Lower leg skin (tissue), 3 donors: ENCODE data around the gene GNAT3.

Source experiments
- CTCF ChIP-seq, 3 donors: fragments of 450-650 bp; IDR thresholded peaks; one replicate each; pipeline ENCODE4 v1.5.1; 2016; ENCODE audit warnings: antibody characterized with exemption in 3 of 3, mild to moderate bottlenecking in 3 of 3, moderate library complexity in 2 of 3
- POLR2A ChIP-seq, 2 donors: fragments of 450-650 bp; IDR thresholded peaks; one replicate each; pipeline ENCODE4 v1.6.1; 2016 to 2017; ENCODE audit warnings: antibody characterized with exemption in 2 of 2, mild to moderate bottlenecking in 1 of 2, moderate library complexity in 1 of 2

DNA sequence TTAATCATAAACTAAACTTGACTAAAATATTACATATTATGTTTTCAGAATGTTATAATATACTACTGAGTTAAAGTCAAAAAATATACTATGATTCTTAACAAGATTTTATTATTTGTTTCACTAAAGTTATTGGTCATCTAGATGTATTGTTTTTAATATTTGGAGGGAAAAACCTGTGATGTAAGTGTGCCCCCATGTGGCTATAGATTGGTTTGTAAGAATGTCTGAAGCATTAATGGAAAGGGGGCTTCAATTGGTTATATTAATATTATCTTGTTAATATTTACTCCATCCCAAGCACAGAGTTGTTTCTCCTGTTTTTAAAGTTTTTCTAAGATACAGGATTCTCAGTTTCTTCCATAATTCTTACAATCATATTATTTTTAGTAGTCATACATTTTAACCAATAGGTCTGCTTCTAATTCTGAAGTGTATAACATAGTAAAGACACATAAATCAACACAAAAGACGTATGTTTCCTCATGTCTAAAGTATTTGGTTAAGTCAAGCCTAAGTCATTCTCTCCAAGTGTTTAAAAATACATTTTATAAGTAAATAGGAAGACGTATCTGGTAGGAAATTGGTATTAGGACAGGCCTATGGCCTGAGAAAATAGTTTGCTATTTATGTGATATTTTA, 58.0 kb downstream of the GNAT3 start:
- TF ChIP-seq POLR2A (IDR thresholded peaks at IDR 0.05) (no peak), CTCF (IDR thresholded peaks at IDR 0.05) (no peak)
